K562 (cell line): ENCODE measurements around the gene CNPY3. TPM values are rescaled to one million over a fixed set of nuclear protein-coding genes. Genes with fewer than 3 reads are reported as not detected.

Experiments used
- BMI1 ChIP-seq: fragments of 150-350 bp; IDR thresholded peaks from 2 replicates; pipeline ENCODE4 v1.6.1; 2014; ENCODE audit warnings: low read length
- CHAMP1 ChIP-seq: fragments of 450-650 bp; IDR thresholded peaks from 2 replicates; pipeline ENCODE4 v1.6.1; 2016; ENCODE audit warnings: mild to moderate bottlenecking
- HDAC8 ChIP-seq: fragments of 450-650 bp; IDR thresholded peaks from 2 replicates; pipeline ENCODE4 v1.6.1; 2016; ENCODE audit warnings: mild to moderate bottlenecking, missing genetic modification characterization, moderate library complexity, missing compliant biosample characterization
- HINFP ChIP-seq: fragments of 450-650 bp; conservative IDR thresholded peaks from 2 replicates; pipeline ENCODE4 v1.6.1; 2016; ENCODE audit warnings: missing genetic modification characterization, low read depth, mild to moderate bottlenecking, control low read depth, missing compliant biosample characterization
- NCOA6 ChIP-seq: fragments of 450-650 bp; IDR thresholded peaks from 2 replicates; pipeline ENCODE4 v1.6.1; 2017; ENCODE audit warnings: mild to moderate bottlenecking
- NEUROD1 ChIP-seq: fragments of 150-350 bp; IDR thresholded peaks from 2 replicates; pipeline ENCODE4 v1.6.1; 2014; ENCODE audit warnings: borderline replicate concordance, low read length, low read depth; ENCODE audit not compliant: partially characterized antibody
- REST ChIP-seq, 2 experiments: fragments of 450-650 bp; formaldehyde crosslinking in 1 of 2; IDR thresholded peaks; 2 replicates each; pipeline versions ENCODE4 v1.4.0 to v1.6.1; 2014 to 2020; ENCODE audit warnings: mild to moderate bottlenecking in 2 of 2, borderline replicate concordance in 1 of 2, low read depth in 1 of 2
- SPI1 ChIP-seq: IDR thresholded peaks from 2 replicates; pipeline ENCODE4 v1.6.1; 2011; ENCODE audit warnings: low read depth, low read length, control low read depth, borderline replicate concordance
- SREBF2 ChIP-seq: sonication (generic); formaldehyde crosslinking; IDR thresholded peaks from 2 replicates; pipeline ENCODE4 v1.4.0; 2020; ENCODE audit warnings: mild to moderate bottlenecking, missing genetic modification reagents
- ZNF263 ChIP-seq: sonication (generic); formaldehyde crosslinking; IDR thresholded peaks from 2 replicates; pipeline ENCODE4 v1.8.0; 2022; ENCODE audit warnings: mild to moderate bottlenecking, missing genetic modification reagents, borderline replicate concordance
- ZNF280B ChIP-seq: fragments of 250-450 bp; sonication (Bioruptor Pico); IDR thresholded peaks from 2 replicates; pipeline ENCODE4 v1.5.1; 2021; ENCODE audit warnings: mild to moderate bottlenecking
- ZNF316 ChIP-seq: fragments of 450-650 bp; IDR thresholded peaks from 2 replicates; pipeline ENCODE4 v1.6.1; 2016
- polyA plus RNA-seq, 8 experiments: library from polyadenylated mRNA; depleted of rRNA in 4 of 8; stranded (reverse) in 5 of 8; unstranded in 3 of 8; fragments of >200 nt; fragmentation: Nextera tagmentation in 2 of 8; fragmentation: Illumina TruSeq in 1 of 8; extraction: Ambion mirVana in 2 of 8; extraction: Trizol in 1 of 8; gene quantifications; 2 replicates each; pipeline versions ENCODE4 v1.2.1 to v1.2.3, GENCODE V29; 2011 to 2014; ENCODE audit warnings: inconsistent platforms in 1 of 8, missing spikeins in 1 of 8
- total RNA-seq, 7 experiments: library from RNA; depleted of rRNA in 6 of 7; stranded (reverse); fragments of >200 nt in 6 of 7; fragmentation: Illumina TruSeq in 2 of 7; extraction: Trizol in 2 of 7; gene quantifications; 2 replicates each; pipeline versions ENCODE4 v1.2.1 to v1.2.3, GENCODE V29; 2011 to 2021; ENCODE audit warnings: low replicate concordance in 1 of 7

CNPY3 gene
- total and polyA plus RNA-seq, 9 of the 15 experiments (the other 6 are each of a cell fraction or from before 2014, with no cell fraction given): 2.4 to 37.4 (median 21.2) TPM

GRCh38 chr6:42970871-42971612 is 41.8 kb downstream of the CNPY3 start (continued):
- peak; percentile 93 for TF ChIP-seq ZNF316
- TF ChIP-seq ZNF263 (CRISPR knock-in tag): peak; percentile 82; the same call in 1 of the 2 replicates
- TF ChIP-seq ZNF280B (CRISPR knock-in tag): no peak
- TF ChIP-seq HINFP (tag): 0 out of 2 replicates have a peak, but pooled peaks have one; percentile 54
- TF ChIP-seq HDAC8 (tag): 0 out of 2 replicates have a peak, but pooled peaks have one; percentile 28
- TF ChIP-seq REST (IDR thresholded peaks at IDR 0.05; ENCODE audit: borderline replicate concordance): 0 out of 2 replicates have a peak, but pooled peaks have one; percentile 1
- no peak for TF ChIP-seq REST (CRISPR knock-in tag; IDR thresholded peaks at IDR 0.05; ENCODE audit: low read depth)
- TF ChIP-seq BMI1: no peak
- no peak for TF ChIP-seq SREBF2
- TF ChIP-seq SPI1: peak; percentile 95
- no peak for TF ChIP-seq NCOA6
- no peak for TF ChIP-seq CHAMP1
- TF ChIP-seq NEUROD1: no peak
